SK-N-MC (cell line): ENCODE measurements around the gene KRT15.

ENCODE experiments used
- DNase-seq: peaks from one replicate; pipeline ENCODE4 v3.0.0-alpha.2; 2011; ENCODE audit warnings: low read depth, low spot score
- H3K27ac ChIP-seq: fragments of 200-600 bp; sonication (generic); 2 replicates; pipeline ENCODE4 v1.5.1; 2016; ENCODE audit warnings: mixed run types
- H3K36me3 ChIP-seq: fragments of 200-600 bp; sonication (generic); 2 replicates; pipeline ENCODE4 v1.6.1; 2017; ENCODE audit warnings: antibody characterized with exemption, low read length, mixed read lengths; ENCODE audit not compliant: insufficient read depth
- H3K4me3 ChIP-seq: fragments of 200-600 bp; sonication (generic); 2 replicates; pipeline ENCODE4 v1.5.1; 2016
- H3K9ac ChIP-seq: fragments of 200-600 bp; sonication (generic); 2 replicates; pipeline ENCODE4 v1.8.0; 2017; ENCODE audit warnings: mixed run types, mixed read lengths; ENCODE audit not compliant: insufficient read length
- H3K9me3 ChIP-seq: fragments of 200-600 bp; sonication (generic); 2 replicates; pipeline ENCODE4 v1.6.1; 2017; ENCODE audit warnings: low read depth, mild to moderate bottlenecking, antibody characterized with exemption, low read length, moderate library complexity, mixed read lengths
- EZH2 ChIP-seq: fragments of 200-600 bp; sonication (generic); IDR thresholded peaks from one replicate; pipeline ENCODE4 v1.6.1; 2017; ENCODE audit warnings: antibody characterized with exemption
- FOXP2 ChIP-seq: optimal IDR thresholded peaks from 2 replicates; pipeline ENCODE3; 2011; ENCODE audit warnings: mild to moderate bottlenecking, moderate library complexity; ENCODE audit not compliant: insufficient read depth; ENCODE audit errors: extremely low read length, control extremely low read depth
- POLR2AphosphoS5 ChIP-seq: IDR thresholded peaks from 2 replicates; pipeline ENCODE4 v1.6.1; 2012; ENCODE audit warnings: mild to moderate bottlenecking, low read depth, low read length, borderline replicate concordance

Gene KRT15

GRCh38 chr17:41496803-41497484 lies 21.7 kb downstream of the KRT15 start:
- Histone ChIP-seq H3K9me3 (no peaks in the 10 kb centered on the region), H3K9ac (no peak overlapping the region), H3K36me3 (no peaks in the 10 kb centered on the region), H3K27ac (no peak overlapping the region), H3K4me3 (no peak overlapping the region)
- DNase-seq = no peak
- no peak for TF ChIP-seq POLR2AphosphoS5

GRCh38 chr17:41494524-41494923 lies 24.2 kb downstream of the KRT15 start:
- H3K27ac ChIP-seq = no peak overlapping the region
- no peaks in the 10 kb centered on the region for H3K9me3 ChIP-seq
- H3K9ac ChIP-seq = no peak overlapping the region
- H3K4me3 ChIP-seq = no peak overlapping the region
- no peak for TF ChIP-seq EZH2
- no peak for TF ChIP-seq POLR2AphosphoS5
- no peak for TF ChIP-seq FOXP2
- no peaks in the 10 kb centered on the region for H3K36me3 ChIP-seq
- DNase-seq = no peak

DNA sequence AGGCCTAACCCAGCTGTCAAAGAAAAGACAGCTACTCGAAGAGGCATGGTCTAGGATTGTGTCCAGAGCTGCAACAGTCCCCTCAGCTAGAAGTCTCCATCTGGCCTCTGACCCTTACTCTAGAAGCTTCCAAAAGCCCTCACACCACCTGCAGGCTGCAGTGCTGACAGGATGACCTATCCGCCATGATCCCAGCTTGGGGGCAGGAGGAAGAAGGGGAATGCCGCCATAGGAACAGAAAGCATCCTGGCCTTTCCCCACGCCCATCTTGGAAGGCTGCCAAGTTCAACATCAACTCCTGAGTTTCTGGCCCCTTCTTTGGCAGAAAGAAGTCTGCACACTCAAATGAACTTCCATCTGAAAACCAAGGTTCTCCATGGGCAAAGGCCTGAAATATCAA lies 25.9 kb downstream of the KRT15 start:
- H3K9me3 ChIP-seq = no peaks in the 10 kb centered on the region
- no peak for DNase-seq
- no peak overlapping the region for H3K9ac ChIP-seq
- no peak overlapping the region for H3K27ac ChIP-seq
- H3K36me3 ChIP-seq = no peaks in the 10 kb centered on the region
- H3K4me3 ChIP-seq = no peak overlapping the region
- TF ChIP-seq EZH2 (no peak), POLR2AphosphoS5 (no peak), FOXP2 (no peak)

GRCh38 chr17:41492351-41492750 lies 26.3 kb downstream of the KRT15 start:
- no peak for DNase-seq
- Histone ChIP-seq H3K4me3 (no peak overlapping the region), H3K27ac (no peak overlapping the region), H3K36me3 (no peaks in the 10 kb centered on the region), H3K9ac (no peak overlapping the region), H3K9me3 (no peaks in the 10 kb centered on the region)
- TF ChIP-seq EZH2 (no peak), POLR2AphosphoS5 (no peak), FOXP2 (no peak)

GRCh38 chr17:41491476-41491875 lies 27.2 kb downstream of the KRT15 start:
- H3K4me3 ChIP-seq = no peak overlapping the region
- H3K36me3 ChIP-seq = no peaks in the 10 kb centered on the region
- no peak overlapping the region for H3K9ac ChIP-seq
- no peak overlapping the region for H3K27ac ChIP-seq
- DNase-seq = no peak
- TF ChIP-seq EZH2 (no peak), FOXP2 (no peak), POLR2AphosphoS5 (no peak)
- H3K9me3 ChIP-seq = no peaks in the 10 kb centered on the region

DNA sequence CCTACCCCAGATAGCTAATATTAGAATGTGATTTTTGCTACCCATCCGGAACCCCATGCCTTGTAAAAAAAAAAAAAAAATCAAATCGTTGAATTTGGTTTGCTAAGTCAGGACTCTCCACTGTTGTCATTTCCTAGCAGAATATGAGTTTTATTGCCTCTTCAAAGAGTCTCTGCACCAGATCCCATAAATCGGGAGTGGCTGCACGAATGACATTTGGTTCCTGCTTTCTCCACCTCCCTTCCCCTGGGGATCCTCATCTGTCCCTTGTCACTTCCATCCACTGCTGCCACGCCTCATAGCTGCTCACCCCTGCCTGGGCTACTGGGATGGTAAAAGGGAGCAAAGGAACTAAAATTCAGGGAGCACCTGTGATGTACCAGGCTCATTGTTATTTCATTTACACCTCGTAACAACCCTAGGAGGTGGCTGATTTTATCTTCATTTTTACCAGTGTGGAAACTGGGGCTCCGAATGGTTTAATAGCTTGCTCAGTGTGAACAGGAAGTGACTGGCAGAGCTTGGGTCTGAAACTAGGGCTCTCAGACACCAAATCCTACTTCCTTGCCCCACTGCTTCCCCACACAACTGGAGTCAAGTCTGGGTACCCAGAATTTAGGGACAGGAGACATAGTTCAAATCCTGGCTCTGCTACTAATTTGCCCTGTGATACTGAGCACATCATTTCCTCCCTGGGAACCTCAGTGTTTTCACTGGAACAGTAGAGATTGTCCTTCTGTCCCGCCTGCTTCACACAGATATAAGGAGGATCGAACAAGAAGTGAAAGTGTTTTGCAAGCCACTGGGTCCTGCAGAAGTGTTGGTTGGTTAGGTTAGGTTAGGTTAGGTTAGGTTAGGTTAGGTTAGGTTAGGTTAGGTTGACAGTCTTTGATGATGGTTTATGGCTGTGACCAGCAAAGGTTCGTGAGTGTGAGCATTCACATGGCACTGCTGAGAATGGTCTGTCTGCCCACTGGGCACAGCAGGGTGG lies 28.4 kb downstream of the KRT15 start:
- no peak for TF ChIP-seq FOXP2
- TF ChIP-seq POLR2AphosphoS5 = no peak
- TF ChIP-seq EZH2 = no peak
- Histone ChIP-seq H3K4me3 (peak overlapping the region; percentile 38; the same call in 1 of the 2 replicates), H3K27ac (peak overlapping the region; percentile 57; the same call in 1 of the 2 replicates), H3K9me3 (no peaks in the 10 kb centered on the region), H3K36me3 (no peaks in the 10 kb centered on the region), H3K9ac (no peak overlapping the region)
- no peak for DNase-seq

DNA sequence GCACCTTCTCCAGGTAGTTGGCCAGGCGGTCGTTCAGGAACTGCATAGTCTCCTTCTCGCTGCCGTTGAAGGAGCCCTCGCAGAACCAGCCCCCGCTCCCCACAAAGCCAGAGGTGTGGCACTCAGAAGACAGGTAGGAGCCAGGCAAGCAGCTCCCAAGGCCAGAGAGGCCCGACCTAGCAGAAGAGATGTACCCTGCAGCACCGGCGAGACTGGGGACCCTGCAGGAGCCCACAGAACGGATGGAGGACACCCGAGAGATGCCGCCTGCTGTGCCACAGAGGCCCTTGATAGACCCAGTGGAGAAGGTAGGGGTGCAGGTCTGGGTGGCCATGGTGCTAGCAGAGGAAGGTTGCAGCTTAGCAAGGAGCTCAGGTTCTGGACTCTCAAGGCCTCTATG lies 29.2 kb downstream of the KRT15 start, which contains the start of gene KRT36:
TSS of gene KRT36 (minus strand) at position 380 of the 400 bp plus-strand sequence. CDS start at position 334, 46 bp downstream.
- Histone ChIP-seq H3K9me3 (no peaks in the 10 kb centered on the region), H3K36me3 (no peaks in the 10 kb centered on the region), H3K9ac (no peak within 1 kb of the TSS), H3K4me3 (peak within 1 kb of the TSS; percentile 38; the same call in 1 of the 2 replicates), H3K27ac (peak within 1 kb of the TSS; percentile 57; the same call in 1 of the 2 replicates)
- TF ChIP-seq FOXP2 (no peak), POLR2AphosphoS5 (no peak), EZH2 (no peak)
- DNase-seq = no peak

DNA sequence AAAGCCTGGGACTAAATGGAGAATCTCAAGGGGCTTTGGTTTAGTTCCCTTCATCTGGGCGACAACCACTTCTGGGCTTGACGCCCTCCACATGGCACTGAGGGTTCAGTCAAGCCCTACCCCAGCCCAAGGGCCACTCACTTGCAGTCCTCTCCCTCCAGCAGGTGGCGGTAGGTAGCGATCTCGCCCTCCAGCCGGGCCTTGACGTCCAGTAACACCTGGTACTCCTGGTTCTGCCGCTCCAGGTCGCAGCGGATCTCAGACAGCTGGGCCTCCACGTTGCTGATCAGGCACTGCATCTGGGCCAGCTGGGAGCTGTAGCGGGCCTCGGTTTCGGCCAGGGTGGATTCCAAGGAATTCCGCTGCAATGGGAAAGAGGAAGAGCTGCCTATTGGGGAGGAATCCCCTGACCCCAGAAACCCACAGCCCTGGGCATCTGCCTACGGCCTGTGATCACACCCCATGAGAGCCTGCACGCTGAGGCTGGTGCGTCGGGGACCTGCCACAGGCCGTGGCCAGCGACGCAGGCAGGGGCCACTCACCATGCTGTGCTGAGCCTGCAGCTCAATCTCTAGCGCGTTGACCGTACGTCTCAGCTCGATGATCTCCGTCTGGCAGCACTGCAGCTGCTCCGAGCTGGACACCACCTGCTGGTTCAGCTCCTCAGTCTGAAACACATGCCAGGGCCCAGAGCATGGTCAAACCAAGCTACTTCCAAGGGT lies 31.7 kb downstream of the KRT15 start:
- no peak overlapping the region for H3K9ac ChIP-seq
- DNase-seq = no peak
- H3K9me3 ChIP-seq = no peaks in the 10 kb centered on the region
- H3K4me3 ChIP-seq = no peak overlapping the region
- no peak overlapping the region for H3K27ac ChIP-seq
- H3K36me3 ChIP-seq = no peaks in the 10 kb centered on the region
- TF ChIP-seq EZH2 (no peak), FOXP2 (no peak), POLR2AphosphoS5 (no peak)
